Epithelial cell of prostate (primary cell): ENCODE results near the gene KDM5A.

ENCODE experiments used
- DNase-seq: peaks from one replicate; pipeline ENCODE4 v3.0.0-alpha.2; 2011; ENCODE audit warnings: low read depth, low spot score
- H3K27ac ChIP-seq: fragments of 450-650 bp; 2 replicates; pipeline ENCODE4 v1.5.1; 2017; ENCODE audit warnings: mild to moderate bottlenecking

KDM5A gene

DNA sequence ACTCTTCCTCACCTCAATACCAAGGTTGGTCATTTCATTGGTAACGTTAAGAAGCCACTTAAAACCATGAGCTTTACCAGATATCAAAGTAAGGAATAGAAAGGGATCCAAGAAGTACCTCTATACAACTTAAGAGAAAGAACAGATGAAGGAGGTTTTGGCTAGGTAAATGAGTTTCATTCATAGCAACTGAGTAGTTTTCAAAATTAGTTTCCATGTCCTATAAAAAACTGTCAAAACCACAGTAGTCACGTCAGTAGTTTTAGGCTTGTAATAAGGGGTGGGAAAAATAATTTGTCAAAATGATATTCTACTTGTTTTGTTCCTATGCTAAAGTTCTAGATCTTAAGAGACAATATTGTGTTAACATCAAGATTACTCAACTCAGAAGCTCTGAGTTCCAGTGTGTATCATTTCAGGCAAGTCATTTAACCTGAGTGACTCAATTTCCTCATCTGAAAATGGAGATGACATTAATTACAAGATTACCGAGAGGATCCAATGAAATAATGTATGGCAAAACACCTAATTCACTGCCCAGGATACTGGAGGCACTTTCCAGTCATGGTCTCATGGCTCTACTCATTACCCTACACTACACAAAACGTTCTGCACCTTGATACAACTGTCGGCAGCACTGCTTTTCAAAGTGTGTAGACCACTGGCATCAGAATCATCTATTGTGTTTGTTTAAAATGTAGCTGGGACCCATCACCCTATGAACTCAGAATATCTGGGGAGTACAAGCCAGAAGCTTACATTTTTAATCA lies 102.4 kb downstream of the KDM5A start:
- no peak for DNase-seq
- H3K27ac ChIP-seq: no peak overlapping the region

DNA sequence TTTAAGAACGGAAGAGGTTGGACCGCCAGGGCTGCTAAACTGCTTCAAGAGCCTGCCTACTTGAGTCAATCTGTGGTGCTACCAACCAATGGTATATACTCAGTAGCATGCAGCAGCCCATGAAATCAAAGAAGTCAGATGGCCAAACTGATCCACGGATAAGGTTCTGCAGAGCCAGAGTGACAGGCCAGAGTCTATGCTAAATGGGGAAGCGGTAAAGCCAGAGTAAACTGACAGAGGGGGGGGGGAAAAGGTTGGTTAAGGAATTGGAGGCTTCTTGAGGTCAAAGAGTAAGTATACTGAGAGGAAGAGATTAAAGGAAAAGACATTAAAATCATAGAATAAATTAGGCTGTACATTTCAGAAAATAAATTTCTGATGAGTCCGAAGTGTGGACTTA lies 111.1 kb downstream of the KDM5A start:
- DNase-seq: no peak
- H3K27ac ChIP-seq: no peak overlapping the region

DNA sequence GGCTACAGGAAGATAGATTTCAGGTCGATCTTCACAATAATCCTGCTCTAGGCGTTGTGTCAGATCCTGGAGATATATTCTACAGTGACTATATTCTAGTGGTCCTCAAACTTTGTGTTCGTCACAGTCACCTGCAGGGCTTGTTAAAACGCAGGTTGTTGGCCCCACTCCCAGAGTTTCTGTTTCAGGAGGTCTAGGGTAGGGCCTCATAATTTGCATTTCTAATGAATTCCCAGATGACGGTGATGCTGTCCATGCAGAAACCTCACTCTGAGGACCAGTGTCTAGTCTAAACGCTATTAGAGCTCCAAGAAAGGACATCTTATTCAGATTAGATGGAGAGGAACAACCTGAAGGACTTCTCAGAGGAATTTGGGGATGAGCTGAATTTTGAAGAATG lies 113.3 kb downstream of the KDM5A start:
- no peak overlapping the region for H3K27ac ChIP-seq
- no peak for DNase-seq

DNA sequence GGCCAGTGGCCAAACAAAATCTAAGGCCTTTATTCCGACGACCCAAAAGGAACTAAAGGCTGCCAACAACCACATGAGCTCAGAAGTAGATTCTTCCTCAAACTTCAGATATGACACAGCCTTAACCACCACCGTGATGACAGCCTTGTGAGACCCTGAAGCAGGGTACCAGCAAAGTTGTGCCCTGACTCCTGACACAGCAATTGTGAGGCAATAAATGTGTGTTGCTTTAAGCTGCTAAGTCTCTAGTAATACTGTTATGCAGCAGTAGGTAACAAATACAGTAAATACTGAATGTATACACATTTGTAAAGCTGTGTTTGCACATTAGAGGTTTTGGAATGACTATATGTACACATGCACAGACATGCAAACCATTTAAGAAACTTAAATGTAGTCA lies 115.7 kb downstream of the KDM5A start:
- no peak for DNase-seq

DNA sequence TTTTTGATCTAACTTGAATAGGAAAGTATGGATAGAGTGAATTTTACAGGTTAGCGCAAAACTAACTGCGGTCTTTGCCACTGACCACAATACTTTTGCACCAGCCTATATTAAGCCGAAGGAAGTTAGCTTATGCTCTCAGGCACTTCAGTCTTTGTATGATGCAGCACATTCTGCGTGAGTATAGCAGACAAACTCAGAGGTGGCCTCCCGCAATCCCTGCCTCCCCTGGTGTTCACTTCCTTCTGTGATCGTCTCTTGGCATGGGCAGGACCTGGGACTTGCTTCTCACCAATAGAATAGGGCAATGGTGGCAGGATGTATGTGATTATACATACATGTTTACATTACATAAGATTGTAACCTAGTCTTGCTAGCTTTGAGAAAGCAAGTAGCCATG lies 116.2 kb downstream of the KDM5A start:
- no peak overlapping the region for H3K27ac ChIP-seq
- DNase-seq: no peak

More for the DNA sequence above, 115.7 kb downstream of the KDM5A start:
- H3K27ac ChIP-seq: no peak overlapping the region

DNA sequence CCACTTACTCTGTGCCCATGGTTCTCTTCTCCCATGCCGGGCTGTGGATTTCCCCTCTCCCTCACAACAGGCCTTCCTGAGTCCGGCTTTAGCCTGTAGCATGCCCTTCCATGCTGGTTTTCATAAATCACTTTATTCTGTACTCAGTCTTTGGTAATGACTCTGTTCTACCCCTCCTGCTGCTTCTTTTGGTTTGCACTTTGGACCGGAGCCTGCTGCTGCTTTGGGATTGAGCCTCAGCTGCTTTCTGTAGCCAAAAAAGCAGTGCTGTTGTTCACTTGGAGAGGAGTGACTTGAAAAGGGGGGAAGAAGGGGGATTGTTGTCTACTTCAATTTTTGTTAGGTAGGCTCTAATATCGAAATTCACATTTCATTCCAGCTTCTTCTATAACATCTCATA lies 118.0 kb downstream of the KDM5A start:
- H3K27ac ChIP-seq: no peak overlapping the region
- DNase-seq: no peak

DNA sequence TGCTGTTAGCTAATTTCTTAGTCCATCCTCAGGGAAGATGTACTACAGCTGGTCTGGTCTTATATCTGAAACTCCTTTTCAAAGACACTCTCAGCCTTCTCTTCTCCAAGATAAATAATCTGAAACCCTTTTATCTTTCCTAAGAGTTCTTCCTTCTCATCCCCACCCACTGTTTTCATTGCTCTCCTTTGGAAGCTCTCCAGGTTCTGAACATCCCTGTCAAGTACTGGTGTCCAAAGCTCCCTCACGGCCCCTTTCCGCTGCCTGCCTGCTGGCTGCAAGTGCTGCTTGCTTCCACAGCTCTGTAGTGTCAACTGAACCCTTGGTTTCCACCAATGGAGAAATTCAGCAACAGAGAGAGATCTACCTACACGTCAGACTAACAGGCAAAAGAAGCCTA lies 119.9 kb downstream of the KDM5A start:
- no peak overlapping the region for H3K27ac ChIP-seq
- no peak for DNase-seq

DNA sequence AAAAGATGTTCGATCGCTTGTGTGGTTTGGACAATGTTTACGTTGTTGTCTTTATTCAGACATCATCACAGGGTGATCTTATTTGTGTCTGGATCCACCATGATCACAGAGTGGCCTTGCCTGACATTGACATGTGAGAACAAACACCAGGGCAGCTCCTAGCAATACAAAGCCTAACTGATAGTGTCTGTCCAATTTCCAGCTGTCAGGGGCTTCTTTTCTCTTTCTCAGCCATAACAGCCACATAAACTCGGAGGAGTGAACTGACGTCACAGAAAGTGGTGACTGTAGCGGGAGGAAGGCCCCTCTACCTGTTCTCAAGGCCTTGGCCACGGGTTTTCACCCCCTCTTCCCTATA lies 120.7 kb downstream of the KDM5A start:
- DNase-seq: no peak
- H3K27ac ChIP-seq: no peak overlapping the region

DNA sequence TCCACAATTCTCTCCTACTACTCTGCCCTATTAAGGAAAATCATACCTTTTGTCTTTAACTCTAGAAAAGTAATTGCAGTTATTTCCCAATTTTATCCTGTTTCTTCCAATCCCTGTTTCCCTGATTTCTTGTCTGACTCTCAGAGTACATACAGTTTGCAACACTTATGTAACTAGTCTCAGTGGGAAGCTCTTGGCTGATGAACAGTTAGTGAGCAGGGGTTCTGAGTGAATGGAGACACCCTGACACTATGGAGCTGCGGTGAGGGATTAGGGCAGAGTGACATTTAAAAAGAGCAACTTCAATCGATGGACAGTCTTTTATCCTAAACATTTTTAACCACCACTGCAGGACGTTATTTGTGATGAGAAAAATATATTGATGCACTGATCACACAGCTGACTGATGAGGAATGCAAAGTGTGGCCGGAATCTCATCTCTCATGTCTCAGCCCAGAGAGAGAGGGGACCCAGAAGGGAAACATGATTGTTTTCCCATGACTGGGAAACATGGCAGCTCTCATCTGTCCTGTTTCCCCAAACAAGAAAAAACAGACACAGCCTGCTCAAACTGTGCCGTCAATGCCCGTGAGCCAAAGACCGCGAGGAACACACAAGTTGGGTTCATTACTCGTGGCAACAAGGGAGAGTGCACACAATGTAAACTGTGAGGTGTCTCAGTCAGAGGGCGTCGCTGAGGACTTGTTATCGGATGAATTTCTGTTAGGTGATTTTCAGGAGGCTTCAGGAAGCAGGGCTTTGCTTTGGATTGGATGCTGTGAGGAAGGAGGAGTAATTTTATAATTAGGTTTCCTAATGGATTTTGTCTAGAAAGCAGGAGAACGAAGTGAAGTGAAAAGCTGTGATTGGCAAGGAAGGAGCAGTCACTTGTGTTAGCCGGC lies 121.3 kb downstream of the KDM5A start:
- DNase-seq: no peak

DNA sequence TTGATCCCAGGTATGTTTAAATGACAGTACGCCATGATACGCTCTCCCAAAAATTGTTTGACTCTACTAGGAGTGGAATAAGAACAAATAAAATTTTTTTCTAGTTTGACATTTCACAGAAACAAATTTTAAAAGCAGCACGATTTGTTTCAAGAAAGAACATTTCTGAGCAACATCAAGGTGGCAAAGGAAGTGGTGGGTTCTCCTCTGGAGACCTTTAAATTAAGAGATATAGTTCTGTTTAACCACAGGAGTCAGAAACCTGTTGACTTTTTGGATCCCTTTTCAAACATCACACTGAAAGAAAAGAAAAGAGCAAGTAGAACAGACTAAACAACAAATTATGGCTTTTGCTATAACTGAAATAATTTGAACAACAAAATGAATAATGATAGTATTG lies 124.0 kb downstream of the KDM5A start:
- no peak overlapping the region for H3K27ac ChIP-seq
- DNase-seq: no peak

More for the DNA sequence above, 121.3 kb downstream of the KDM5A start:
- H3K27ac ChIP-seq: no peak overlapping the region

DNA sequence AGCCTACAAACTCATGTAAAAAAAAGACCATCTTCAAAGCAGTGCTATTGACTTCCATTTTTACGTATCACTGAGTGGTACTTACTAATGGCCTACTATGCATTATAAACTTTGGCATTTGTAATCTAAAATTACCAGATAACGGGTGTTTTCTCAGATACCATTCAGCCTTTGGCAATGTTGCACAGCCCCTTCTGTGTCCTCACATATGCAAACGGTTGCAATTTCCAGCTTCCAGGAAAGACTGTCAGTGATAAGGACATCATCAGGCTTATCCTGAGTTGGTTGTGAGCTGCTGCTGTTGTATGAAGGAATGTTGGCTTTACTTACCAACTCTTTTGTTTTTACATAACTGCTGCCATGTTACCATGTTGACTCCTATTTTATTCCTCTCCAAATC lies 124.9 kb downstream of the KDM5A start:
- DNase-seq: no peak
- H3K27ac ChIP-seq: no peak overlapping the region

DNA sequence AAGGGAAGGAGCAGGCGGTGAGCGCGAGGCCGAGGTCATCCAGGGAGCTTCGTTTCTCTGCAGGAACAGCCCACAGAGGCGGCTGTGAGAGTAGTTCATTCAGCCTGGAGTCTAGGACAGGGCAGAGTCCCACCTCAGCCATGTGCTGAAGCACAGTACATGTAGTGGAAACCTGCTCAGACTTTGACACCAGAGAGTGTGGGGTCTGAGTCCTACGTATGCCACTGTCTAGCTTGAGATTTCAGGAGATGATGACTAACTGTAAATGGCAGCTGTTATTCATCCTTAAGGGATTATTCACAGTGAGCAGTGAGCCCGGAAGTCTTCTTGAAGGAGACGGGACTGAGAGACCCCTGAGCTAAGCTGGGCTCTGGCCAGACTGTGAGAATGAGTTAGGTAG lies 125.5 kb downstream of the KDM5A start:
- DNase-seq: no peak
- H3K27ac ChIP-seq: no peak overlapping the region

DNA sequence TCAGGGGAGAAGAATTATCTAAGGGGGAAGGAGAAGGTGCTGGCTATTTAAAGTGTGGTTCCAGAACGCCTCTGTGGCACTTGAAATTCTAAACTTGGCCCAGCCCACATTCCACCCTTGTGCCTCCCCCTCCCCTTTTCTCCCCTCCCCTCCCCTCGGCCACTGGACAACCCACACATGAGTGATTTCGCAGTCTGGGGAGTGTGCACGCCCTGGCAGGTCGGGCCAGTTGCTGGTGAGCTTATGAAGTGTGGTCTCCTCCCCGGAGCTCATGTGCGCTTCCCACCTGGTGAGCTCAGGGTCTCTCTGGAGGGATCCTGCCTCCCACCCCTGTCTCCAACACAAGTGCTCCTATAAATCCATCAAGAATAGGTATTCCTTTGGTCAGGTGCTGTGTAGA lies 126.3 kb downstream of the KDM5A start, which contains the start of gene SLC6A13:
Gene SLC6A13 (minus strand): TSS at position 20 of the 400 bp plus-strand sequence. CDS start 2,784 bp downstream, outside the sequence.
- no peak within 1 kb of the TSS for H3K27ac ChIP-seq
- DNase-seq: no peak

DNA sequence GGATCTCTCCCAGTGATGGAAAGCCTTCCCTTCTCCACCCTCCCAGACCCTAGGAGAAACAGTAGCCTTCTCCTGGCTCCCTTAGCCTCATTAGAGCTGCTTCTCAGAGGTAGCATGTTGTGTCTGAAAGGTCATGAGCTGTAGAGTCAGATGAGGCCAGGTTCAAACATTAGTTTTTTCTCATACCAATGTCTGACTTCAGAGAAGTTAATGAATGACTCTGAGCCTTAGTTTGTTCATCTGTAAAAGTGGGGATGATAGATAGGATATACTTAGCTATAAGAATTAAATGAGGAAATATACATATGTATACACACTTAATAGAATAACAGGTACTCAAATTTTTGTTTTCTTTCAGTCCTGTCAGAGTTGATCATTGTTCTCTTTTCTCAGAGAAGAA lies 127.0 kb downstream of the KDM5A start:
- no peak overlapping the region for H3K27ac ChIP-seq
- DNase-seq: no peak

DNA sequence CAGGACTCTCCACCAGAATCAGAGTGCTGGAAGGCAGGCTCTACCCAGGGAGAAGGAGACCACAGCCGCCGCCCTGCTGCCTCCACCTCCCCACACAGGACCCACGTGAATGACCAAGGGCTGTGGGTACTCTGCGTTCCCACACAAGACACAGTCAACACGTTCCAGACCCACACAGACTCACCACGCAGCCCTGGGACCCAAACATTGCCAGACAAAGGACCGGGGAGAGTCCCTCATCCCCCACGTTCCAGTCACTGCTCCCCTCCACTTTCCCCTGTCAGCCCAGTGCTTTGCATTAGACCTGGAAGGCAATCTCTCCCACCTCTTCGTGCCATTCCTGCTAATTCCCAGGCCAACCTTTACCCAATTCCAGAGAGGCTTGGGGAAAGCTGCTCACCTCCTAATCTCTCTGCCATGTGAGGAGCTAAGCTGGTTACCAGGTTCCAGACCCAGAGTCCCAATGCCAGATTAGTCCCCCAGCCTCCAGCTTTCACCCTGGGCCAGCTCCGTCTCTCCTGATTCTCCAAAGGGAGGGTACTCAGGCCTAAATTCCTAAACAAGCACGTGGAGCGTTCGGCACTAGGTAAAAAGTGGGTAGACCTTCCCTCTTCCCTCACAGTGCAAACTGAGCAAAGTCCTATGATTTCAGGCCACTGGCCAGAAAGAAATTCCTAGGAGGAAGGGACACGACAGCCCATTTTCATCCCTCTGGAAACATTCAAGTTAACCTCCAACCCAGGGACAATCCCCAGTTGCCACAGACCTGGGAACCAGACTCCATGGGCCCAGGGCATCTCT lies 131.4 kb downstream of the KDM5A start:
- H3K27ac ChIP-seq: no peak overlapping the region
- no peak for DNase-seq

DNA sequence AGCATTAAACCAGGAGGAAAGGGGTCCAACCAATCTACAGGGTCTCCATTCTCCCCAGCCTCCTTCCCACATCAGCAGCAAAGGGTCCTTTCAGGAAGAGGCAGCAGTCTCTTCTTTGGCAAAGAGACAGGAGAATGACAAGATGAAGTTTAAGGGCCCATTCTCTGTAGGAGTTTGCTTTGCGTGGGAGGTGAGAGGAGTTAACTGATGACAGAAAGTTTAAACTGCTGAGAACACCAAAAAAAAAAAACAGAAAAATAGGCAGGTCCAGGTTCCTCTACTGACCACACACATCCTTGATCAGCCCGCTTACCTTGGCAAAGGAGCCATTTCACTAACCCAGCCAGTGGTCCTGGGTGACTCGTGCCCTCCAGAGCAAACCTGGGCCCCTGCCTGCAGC lies 132.2 kb downstream of the KDM5A start:
- no peak for DNase-seq
- H3K27ac ChIP-seq: no peak overlapping the region

DNA sequence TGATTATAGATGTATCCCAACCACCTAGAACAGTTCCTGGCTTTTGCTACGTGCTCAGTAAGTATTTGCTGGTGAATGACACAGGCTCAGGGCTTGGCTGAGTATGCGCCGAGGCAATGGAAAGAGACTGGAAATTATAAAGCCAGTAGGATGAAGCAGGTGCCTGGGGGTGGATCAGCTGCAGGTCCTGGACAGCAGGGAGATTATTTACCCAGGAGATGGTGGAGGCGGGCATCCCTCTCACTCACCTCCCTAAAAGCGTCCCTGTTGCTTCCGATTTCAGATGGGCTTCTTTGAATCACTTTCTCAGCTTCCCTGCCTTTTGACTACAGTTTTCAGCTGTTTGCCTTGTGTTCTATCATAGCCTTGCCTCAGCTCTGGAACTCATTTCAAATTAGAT lies 132.9 kb downstream of the KDM5A start:
- no peak overlapping the region for H3K27ac ChIP-seq
- no peak for DNase-seq

DNA sequence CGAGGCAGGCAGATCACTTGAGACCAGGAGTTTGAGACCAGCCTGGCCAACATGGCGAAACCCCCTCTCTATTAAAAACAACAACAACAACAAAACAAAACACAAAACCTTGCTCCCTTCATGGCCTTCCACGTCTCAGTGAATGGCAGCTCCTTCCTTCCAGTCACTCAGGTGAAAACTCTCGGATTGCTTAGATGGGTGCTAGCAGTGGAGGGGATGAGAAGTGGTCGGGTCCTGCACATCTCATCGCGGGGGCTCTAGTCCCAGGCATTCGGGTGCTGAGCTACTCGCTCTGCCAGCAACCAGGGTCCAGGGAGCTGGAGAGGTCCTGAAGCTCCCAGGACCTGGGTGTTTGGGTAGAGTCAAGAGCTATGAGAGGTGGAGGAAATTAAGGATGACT lies 134.2 kb downstream of the KDM5A start:
- DNase-seq: no peak
- no peak overlapping the region for H3K27ac ChIP-seq

DNA sequence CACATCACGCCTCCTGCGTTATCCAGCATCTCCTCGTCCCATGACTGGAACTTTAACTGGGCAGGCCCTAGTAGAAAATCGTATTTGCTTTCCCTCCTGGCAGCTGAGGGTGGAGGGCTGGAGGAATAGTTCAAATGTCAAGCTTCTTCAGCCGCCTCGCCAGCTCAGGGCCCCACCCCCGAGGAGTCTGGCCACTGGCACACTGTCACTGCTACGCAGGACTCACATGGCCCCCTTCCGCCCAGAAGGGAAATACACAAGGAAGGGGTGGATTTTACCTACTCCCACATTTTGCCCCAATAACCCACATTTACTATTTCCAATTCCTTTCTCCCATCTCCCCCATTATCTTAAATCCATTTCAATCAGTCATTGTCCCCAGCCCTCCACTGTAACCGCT lies 135.1 kb downstream of the KDM5A start:
- no peak for DNase-seq
- H3K27ac ChIP-seq: no peak overlapping the region

DNA sequence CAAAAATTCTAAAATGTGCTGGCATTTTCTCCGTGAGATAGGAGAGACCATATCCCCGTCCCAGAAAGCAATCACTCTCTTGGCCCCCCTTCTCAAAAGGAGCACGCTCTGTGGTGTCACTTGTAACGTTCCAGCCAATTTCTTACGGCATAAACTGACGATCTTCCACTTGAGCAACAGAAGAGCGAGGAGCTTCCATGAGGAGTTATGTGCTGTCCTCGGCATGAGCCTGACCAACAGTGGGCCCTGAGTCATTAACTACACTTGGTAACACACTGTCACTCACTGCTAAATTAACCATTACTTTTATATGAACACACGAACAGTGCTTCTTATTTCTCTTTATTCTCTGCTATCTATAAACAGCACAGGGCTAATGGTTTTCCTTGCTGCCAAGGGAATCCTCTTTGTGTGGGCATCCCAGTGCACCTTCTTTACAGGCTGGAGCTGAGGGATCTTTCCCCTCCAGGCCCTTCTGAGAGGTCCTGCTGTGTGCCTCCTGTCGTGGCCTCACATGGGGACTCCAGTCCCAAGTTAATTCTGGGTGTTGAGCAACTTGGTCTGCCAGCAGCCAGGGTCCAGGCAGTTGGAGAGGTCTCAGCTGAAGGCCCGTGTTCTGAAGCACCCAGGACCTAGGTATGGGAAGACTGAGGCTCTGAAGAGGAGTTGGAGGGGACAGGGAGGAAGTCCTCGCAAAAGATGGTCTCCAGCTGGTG lies 135.8 kb downstream of the KDM5A start:
- DNase-seq: no peak
- no peak overlapping the region for H3K27ac ChIP-seq
